Measurements from ENCODE around the gene TMPRSS6.

TMPRSS6 gene

DNA sequence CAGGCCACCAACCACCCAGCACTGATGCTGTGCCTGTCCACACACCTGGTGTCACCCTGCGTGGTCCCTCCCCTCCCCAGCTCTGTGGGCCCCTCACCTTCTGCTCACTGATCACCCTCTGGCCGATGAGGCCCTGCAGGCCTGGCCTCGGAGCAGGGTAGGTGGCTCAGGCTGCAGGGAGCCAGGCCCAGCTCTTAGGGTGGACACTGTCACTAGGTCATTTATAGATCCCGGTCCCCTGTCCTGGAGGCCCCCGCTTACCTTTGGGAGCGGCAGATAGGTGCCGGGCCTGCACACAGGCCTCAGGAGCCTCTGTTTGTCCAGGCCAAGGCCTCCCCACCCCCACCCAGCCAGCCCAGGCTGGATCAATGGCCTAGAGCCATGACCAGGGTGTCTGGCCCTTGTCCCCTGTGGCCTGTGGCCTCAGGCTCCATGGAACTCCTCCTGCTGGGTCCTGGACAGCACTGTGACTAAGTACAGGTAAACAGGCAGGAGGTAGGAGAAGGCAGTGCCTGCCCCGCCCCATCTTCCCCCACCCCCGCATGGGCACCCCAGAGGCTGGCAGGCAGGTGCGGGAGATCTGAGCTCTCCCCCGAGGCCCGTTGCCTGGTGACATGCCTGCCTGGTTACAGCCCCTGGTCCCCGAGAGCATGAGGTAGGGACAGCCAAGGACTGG is at the start of gene TMPRSS6:
TMPRSS6 (minus strand) TSS at position 472 of the 676 bp plus-strand sequence. CDS start 6,296 bp downstream, outside the sequence.
- no peak for DNase-seq

DNA sequence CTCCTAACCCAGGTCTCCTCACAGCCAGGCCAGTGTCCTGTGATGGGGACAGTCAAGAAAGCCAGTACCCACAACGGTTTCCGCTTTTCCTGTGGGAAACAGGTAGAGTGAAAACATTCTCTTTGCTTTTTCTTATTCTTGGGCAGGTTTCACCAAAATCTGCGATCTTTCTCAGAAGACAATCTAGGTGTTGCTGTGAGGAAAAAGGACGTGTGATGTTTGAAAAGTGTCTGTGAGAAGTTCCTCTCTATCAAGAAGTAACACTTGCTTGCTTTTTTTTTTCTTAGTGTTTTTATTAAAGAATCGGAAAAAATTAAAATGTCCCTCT is 49.4 kb upstream of the TMPRSS6 start:
- no peak for DNase-seq

- no peak for DNase-seq
These were observed 48.2 kb upstream of the TMPRSS6 start for GRCh38 chr22:37157516-37158285.

DNA sequence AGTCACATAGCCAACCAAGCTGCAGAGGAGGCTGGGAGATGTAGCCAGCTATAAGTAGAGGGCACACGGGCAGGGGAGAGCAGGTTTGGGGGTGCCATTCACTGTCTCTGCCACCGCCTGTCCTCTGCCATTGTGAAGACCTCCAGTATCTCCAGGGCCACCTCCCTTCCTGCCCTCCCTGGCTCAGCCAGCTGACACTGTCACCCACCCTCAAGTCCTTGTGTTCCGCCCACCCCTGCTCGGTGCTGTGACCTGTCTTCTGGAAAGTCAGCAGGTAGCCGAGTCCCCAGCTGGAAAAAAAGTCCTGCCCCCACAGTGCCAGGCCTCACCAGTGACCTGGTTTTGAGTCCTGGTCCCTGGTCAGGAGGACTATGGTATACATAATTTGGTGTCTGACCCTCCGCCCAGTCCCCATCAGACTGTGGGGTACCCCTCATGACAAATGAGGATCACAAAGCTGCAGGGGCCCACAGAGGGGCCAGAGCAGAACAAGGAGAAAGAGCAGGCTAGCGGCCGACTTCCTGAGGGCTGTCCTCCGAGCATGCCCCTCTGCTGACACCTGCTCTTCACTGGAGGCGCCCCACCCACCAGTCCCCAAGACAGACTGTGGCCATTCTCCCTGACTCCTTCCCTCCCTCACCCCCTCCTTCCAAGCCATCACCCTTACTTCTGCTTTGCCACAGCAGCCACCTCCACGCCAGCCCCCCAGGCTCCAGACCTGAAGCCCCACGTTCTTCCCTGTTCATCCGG is 47.3 kb upstream of the TMPRSS6 start:
- no peak for DNase-seq

DNA sequence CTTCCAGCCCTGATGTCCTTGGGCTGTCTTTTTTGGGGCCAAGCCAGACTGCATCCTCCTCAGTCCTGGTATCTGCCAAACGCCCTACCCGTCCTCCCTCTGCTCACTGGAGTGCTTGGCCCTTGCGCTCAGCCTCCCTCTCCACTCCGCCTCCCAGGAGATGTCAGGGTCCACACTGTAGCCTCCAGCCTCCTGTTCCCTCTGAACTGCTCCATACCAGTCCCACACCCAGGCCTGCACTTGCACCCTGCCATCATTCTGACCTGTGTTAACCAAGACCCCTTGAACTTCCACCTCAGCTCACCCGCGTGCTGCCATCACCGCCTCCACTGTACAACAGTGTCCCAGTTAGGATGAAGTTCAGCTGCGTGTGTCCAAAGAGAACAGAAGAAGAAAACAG is 46.5 kb upstream of the TMPRSS6 start:
- no peak for DNase-seq

DNA sequence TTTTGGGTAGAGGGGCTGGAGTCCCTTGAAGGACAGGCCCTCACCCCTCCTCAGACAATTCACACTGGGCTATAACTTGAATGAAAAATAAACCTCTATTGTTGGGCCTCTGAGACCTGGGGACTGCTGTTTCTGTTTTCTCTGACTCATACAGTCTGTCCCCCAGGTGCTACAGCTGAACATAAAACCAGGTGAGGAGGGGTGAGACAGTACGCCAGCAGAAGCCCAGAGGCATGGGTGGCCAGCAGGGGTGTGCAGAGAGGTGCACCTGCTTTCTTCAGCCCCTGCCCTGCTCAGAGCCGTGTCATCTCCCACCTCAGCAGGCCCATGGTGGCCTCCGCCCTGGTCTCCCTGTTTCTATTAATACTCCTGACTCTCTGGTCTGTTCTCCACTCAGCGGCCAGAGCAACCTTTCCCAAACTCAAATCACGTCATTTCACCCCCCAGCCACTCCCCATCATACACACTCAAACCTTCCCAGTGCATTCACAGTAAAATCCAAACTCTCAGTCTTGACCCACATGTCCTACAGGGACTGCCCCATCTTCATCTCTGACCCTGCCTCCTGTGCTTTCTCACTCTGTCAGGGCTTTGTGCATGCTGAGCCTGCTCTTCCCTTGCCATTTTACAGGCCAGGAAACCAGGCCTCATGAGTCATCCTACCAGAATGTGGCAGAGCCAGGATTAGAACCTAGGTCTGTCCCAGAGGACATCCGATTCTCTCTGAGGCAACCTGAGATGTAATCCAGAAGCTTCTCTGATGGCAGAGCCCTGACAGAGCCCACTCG is 45.6 kb upstream of the TMPRSS6 start:
- peak; percentile 86 for DNase-seq

- DNase-seq, result no peak
These were observed 44.4 kb upstream of the TMPRSS6 start for GRCh38 chr22:37153901-37154300.

GRCh38 chr22:37151401-37151800 is 41.9 kb upstream of the TMPRSS6 start:
- DNase-seq, result no peak

- DNase-seq, result no peak
These were observed 41.2 kb upstream of the TMPRSS6 start for GRCh38 chr22:37150701-37151100.

DNA sequence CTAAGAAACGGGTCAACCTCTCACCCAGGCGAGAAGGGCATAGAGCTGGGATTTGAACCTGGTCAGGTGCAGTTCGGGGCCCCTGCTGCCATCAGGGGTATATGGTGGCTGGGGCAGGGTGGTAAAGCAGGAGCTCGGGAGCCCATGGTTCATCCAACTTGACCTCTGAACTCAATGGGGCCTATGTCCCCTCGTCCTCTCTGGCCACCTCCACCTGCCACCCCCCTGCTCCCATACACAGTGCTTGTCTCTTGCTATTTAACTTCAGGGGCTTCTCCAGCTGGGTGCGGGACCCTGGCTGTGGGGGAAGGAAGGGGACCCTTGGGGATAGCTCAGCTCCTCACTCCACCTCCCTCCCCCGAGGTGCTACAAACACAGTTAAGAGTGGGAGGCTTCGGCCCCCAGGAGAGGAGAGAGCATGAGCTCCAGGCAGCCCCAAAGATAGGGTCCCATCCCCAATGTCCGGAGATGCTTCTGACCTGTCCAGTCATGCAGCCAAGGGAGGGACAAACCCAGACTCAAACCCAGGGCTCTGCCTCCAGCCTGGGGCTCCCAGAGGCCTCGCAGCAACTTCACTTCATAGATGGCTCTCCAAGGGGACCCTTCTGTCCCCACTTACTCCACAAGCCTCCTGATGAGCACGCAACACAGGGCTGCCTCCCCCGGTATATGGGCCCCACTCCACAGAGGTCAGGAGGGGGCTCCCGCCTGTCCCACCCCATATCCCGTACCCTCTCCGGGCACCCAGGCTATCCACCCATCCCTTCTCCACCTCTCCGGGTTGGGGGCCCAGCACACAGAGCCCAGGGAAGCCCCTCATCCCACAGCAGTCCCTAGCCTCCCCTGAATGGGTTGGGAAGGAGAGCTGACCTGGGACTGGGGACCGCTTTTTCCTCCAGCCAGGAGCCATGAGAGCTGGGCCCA is 39.5 kb upstream of the TMPRSS6 start:
- DNase-seq, result no peak

DNA sequence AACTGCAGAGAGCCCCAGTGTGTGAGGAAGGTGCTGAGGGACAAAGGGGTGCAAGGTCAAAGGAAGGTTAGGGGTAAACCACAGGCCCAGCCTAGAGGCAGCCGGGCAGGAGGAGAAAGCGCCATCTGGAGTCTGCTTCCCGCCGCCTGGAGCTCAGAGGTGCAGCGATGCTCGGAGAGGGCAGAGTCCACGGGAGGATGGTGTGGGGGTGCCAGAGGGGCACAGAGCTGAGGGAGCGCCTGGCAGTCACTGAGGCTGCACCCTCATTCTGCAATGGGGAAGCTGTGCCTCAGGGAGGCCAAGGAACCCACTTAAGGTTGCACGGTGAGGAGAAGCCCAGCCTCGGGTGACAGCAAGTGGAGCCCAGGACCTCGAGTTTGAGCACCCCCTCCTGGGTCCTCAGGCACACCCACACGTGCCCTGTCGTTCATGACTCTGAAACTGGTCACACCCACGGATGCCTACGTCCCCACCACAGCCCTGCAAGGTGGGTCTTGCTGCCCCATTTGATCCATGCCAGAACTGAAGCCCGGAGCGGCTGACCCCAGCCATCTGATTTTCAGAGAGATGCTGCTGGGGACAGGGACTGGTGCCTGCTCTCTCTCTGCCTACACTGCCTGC is 38.6 kb upstream of the TMPRSS6 start:
- DNase-seq, result peak; percentile 57

- DNase-seq, result no peak
These were observed 37.9 kb upstream of the TMPRSS6 start for GRCh38 chr22:37147186-37147990.

GRCh38 chr22:37146507-37147180 is 37.1 kb upstream of the TMPRSS6 start:
- no peak for DNase-seq

DNA sequence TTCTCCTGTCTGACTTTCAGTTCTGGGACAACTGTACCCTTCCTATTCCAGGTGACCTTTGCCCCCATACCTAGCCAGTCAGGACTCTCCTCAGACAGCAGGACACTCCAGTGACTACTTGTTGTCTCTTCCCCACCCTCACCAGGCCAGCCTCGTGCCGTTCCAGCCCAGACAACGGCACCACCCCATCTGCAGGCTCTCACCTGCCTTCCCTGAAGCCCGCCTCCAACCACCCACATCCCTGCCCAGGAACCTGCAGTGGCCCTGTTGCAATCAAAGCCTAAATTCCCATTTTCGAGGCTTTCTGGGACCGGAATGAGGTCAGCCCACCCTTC is 36.5 kb upstream of the TMPRSS6 start:
- no peak for DNase-seq

GRCh38 chr22:37145180-37146050 is 35.9 kb upstream of the TMPRSS6 start:
- DNase-seq, result no peak

- DNase-seq, result no peak
These were observed 34.7 kb upstream of the TMPRSS6 start for GRCh38 chr22:37144180-37144554.

GRCh38 chr22:37141971-37142370 is 32.5 kb upstream of the TMPRSS6 start:
- DNase-seq, result no peak

DNA sequence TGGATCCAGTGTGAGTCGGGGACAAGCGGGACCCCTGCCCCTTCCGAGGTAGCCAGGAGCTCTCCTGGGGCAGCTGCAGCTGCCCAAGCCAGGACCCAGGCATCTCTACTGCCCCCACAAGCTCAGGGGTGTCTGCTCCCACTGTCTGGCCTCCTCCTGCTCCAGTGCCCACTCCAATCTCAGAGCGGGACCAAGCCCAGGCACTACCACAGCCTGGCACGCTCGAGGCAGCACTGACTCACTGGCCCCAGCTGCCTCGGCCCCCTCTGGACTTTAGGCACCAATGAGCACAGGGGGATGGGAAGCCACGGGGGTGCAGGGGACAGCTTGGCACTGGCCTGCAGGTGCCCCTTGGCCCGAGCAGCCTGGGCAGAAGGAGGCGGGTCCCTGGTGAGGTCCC is 32.0 kb upstream of the TMPRSS6 start:
- DNase-seq, result no peak

GRCh38 chr22:37140686-37141323 is 31.3 kb upstream of the TMPRSS6 start:
- DNase-seq, result no peak

All from activated CD4-positive, alpha-beta T cell treated with anti-CD3 and anti-CD28 coated beads, Interleukin-10, Interleukin-2, amounts not matched to agents 100 ng/mL and 50 ng/mL, durations not matched to agents 16 hours and 8 hours (primary cell).